Hypothalamus (tissue), 51 donors: ENCODE data around the gene SHKBP1.

ENCODE experiments used
- DNase-seq, 51 donors: peaks; one replicate each; lab custom pipeline; 2025; lab: John Stamatoyannopoulos, UW

SHKBP1 gene

DNA sequence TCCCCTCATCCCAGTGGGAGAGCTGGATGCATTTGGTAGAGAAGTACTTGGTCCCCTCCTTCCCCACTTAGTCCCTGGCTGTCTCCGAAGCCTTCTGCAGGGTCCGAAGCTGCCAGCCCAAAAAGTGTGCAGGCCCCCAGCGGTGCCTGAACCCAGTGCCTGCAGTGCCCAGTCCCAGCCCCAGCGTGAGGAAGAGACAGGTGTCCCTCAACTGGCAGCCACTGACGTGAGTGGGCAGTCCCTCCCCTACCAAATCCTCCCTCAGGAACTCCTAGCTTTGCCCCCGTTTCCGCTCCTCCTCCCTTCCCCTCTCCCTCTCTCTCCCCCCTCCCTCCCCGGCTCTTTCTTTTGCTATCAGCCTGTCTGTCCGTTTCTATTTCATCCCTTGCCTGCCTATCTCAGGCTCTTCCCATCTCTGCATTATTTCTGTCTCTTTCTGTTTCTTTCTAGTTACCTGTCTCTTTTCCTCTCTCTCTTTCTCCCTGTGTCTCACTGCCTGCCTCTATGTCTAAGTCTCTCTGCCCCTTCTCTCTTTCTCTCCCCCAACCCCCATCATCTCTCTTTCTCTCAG is 22.7 kb downstream of the SHKBP1 start:
- no peak for DNase-seq

DNA sequence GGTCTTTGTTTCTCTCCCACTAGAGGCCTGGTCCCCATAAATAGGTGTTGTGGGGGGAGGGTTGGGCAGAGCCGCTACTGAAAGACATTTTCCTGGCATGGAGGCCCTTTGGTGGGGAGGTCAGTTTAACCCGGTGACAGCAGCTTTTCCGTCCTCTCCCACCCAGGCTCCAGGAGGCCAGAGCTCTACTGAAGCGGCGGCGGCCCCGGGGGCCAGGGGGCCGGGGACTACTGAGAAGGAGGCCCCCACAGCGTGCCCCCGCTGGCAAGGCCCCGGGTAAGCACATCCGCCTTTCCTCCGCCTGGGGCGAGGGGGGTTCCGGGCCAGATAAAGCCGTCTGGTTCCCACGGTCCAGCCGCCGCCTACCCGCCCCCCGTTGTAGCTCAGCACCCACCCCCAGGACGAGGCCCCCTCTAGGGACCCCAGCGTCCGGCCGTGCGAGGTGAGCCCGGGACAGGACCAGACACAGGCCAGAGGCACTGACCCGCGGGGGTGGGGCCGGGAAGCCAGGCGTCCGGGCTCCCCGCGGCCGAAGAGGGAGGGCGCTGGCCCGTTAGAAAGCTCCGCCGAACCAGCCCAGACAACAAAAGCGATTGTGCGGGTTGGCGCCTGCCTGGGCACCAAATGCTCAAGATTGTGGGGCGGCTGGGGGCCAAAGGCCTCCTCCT is 23.4 kb downstream of the SHKBP1 start:
- peak in 15 of 51 donors; percentile 12 to 74 (median 36) for DNase-seq

- peak in 2 of 51 donors; percentile 14 to 24 for DNase-seq
Observed at GRCh38 chr19:40600570-40601133, 24.0 kb downstream of the SHKBP1 start.

DNA sequence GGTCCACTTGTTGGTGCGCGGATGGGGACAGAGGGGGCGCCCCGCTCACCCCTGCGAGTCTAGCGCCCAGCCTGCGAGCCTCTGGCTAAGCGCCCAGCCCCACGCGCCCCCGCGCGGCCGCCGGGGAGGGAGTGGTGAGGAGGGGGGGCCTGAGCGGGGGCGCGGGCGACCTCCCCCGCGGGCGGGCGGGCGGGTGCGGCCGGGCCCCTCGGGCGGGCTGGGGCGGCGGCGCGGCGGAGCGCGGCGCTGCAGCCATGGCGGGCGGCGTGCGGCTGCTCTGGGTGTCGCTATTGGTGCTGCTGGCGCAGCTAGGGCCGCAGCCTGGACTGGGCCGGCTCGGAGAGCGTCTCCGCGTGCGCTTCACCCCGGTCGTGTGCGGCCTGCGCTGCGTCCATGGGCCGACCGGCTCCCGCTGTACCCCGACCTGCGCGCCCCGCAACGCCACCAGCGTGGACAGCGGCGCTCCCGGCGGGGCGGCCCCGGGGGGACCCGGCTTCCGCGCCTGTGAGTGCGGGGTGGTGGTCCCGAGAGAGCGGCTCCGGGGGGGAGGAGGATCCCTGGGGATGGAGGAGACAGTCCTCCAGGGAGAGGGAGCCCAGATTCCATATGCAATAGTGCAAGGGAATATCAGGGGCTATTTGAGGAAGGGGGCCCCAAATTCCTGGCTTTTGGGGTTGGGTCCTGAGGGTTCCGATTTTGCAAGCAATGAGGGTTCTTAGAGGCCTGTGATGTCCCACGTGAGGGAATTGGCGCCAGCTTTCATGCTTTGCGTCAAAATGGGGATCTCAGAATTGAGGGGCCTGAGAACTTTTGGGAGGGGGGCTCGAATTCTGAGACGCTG is 24.7 kb downstream of the SHKBP1 start, which contains the start of gene LTBP4:
Gene LTBP4 (plus strand): TSS at position 236 of the 841 bp plus-strand sequence. CDS start 19 bp downstream, at position 255.
- peak in 12 of 51 donors; percentile 10 to 62 (median 28) for DNase-seq

- DNase-seq: no peak
Observed at GRCh38 chr19:40603071-40603388, 26.4 kb downstream of the SHKBP1 start.

- DNase-seq: peak in 47 of 51 donors; percentile 13 to 90 (median 64)
Observed at GRCh38 chr19:40603389-40604170, 26.9 kb downstream of the SHKBP1 start.

DNA sequence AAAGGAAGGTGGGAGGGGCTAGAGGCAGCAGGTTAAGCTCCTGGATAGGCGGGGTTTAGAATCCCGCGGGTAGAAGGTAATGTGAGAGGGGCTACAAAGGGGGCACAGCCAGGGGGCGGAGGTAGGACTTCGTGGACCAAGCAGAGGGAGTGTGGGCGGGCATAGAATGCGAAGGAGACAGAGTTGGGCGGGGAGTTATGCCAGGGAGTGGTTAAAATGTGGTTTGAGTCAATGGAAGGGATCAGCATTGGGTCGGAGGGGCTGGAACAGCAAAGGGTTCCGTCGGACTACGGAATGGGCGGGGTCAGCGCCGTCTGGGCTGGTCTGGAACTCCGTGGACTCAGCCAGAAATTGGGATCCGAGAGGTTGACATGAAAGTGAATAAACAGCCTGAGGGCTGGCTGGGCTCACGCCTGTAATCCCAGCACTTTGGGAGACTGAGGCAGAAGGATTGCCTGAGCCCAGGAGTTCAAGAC is 27.5 kb downstream of the SHKBP1 start:
- DNase-seq: no peak

DNA sequence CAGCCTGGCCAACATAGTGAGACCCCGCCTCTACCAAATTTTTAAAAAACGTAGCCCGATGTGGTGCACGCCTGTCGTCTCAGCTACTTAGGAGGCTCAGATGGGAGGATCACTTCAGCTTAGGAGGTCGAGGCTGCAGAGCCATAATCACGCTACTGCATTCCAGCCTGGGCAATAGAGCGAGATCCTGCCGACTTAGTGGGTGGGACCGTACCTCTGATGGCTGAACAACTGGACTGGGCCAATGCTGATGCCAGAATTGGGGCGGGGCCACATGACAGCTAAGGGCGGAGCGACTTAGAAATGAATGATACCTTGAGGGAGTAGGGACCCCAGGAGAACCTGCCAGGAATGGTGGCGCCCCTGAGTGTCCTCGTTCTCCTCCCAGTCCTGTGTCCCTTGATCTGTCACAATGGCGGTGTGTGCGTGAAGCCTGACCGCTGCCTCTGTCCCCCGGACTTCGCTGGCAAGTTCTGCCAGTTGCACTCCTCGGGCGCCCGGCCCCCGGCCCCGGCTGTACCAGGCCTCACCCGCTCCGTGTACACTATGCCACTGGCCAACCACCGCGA is 28.1 kb downstream of the SHKBP1 start:
- no peak for DNase-seq

DNA sequence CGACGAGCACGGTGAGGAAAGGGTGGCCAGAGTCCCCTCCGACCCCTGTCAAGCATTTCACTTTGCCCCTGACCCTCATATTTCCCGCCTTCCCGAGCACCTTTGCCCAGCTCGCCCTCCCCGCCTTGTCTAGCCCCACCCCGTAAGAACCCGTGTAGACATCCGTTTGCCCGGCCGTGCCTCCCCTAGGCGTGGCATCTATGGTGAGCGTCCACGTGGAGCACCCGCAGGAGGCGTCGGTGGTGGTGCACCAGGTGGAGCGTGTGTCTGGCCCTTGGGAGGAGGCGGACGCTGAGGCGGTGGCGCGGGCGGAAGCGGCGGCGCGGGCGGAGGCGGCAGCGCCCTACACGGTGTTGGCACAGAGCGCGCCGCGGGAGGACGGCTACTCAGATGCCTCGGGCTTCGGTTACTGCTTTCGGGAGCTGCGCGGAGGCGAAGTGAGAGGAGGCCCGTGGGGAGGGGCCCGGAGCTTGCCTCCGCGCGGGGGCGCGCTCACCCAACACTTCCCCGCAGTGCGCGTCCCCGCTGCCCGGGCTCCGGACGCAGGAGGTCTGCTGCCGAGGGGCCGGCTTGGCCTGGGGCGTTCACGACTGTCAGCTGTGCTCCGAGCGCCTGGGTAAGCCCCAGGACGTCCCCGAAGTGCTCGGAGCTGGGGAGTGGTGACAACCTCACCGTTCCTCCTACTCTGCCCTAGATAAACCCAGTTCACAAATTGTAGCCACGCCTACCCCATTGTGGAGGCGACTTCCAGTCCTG is 28.7 kb downstream of the SHKBP1 start:
- peak in 19 of 51 donors; percentile 3 to 60 (median 30) for DNase-seq

- no peak for DNase-seq
Observed at GRCh38 chr19:40607311-40608239, 30.9 kb downstream of the SHKBP1 start.

GRCh38 chr19:40608240-40608621 is 31.6 kb downstream of the SHKBP1 start:
- DNase-seq: no peak

DNA sequence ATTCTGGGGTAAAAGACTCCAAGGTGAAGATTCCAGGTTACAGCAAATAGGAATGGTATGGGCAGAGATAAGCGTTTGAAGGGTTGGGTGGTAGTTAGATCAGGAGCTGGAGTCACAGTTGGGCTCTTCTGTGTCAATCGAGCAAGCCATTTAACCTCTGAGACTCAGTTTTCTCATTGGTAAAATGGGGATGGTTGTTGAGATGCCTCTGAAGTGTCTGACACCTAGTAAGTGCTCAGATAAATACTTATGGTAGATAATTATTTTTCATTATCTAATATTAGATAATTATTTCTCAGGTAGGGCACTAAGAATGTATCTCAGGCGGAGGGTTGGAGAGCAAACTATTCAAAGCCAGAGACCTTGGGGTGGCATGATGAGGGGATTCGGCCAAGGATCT is 32.3 kb downstream of the SHKBP1 start:
- no peak for DNase-seq

DNA sequence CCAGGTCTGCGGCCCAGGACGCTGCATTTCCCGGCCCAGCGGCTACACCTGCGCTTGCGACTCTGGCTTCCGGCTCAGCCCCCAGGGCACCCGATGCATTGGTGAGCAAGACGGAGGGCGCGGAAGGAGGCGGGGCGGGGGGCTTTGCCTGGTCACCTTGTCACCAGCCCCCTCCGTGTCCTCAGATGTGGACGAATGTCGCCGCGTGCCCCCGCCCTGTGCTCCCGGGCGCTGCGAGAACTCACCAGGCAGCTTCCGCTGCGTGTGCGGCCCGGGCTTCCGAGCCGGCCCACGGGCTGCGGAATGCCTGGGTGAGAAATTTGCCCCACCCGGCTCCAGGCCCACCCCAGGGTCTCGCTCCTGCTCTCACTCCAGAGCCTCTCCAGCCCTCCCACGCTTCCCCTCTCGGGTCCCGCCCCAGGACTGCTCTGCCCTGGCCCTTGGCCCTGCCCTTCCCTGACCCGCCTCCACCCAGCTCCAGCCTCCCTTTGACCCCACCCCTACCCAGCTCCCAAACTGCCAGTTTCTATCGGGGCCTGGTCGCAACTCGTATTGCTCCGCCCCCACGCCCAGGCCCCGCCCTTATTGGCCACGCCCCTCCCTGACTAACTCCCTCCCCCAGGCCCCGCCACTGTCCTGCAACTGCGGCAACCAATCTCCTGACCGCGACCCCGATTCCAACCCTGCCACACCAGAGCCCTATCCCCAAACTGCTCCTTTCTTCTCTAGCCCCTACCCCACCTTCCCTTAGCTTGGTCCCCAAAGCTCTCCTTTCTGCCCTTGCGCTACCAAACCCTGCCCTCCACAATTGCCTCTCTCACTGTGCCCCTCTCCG is 33.1 kb downstream of the SHKBP1 start:
- peak in 39 of 51 donors; percentile 3 to 82 (median 44) for DNase-seq

DNA sequence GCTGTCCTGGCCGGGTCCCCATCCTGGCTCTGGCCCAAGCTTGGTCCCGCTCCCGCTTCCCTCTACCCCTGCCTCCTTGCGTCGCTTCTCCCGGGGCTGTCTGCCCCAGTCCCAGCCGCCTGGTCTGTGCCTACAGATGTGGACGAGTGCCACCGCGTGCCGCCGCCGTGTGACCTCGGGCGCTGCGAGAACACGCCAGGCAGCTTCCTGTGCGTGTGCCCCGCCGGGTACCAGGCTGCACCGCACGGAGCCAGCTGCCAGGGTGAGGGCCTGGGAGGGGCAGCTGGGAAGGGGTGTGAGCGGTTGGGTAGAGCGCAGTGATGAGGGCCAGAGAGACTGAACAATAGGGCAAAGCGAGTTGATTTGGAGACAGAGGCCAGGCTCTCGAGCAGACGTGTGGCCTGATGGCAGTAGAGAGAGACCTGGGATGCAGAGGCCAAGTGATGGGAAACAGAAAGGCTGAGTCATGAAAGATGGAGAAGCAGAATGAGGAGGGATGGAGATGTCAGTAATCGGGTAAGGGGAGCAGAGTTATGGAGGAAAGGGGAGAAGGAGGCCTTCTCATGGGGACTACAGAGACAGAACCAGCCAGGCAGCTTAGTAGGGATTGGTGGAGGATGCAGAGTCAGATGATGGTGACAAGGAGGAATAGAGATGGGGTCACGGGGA is 33.9 kb downstream of the SHKBP1 start:
- DNase-seq: peak in 18 of 51 donors; percentile 14 to 68 (median 43)

DNA sequence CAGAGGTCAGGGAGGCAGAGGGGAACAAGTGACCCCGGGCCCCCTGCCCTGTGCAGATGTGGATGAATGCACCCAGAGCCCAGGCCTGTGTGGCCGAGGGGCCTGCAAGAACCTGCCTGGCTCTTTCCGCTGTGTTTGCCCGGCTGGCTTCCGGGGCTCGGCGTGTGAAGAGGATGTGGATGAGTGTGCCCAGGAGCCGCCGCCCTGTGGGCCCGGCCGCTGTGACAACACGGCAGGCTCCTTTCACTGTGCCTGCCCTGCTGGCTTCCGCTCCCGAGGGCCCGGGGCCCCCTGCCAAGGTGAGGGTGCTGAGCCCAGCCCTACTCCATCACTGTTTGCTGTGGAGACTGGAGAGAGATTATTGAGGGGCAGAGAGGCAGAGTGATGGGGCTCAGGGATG is 34.4 kb downstream of the SHKBP1 start:
- no peak for DNase-seq

DNA sequence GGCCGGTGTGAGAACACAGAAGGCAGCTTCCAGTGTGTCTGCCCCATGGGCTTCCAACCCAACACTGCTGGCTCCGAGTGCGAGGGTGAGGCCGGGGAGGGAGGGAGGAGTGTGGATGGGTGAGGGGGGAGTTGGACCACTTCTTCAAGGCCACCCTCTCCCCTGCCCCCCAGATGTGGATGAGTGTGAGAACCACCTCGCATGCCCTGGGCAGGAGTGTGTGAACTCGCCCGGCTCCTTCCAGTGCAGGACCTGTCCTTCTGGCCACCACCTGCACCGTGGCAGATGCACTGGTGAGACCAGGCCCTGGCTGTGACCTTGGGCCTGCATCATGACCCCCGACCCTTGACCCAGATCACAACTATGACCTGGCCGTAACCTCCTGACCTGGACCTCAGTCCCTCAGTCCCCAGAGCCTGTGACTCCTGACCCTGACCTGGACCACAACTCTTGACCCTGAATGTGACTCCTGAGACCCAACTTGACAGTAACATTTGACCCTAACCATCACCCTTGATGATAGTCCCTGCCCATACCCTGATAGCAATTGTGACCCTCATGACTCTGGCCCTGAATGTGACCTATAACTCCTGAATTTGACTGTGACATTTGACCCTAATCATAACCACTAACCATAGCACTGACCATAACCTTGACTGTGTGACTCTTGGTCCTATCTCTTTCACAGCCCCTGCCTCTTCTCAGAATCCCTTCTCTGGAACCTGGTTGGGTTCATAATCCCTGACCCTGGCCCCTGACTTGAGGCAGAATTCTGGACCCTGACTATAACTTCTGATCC is 35.4 kb downstream of the SHKBP1 start:
- no peak for DNase-seq
